GM12865 (cell line): ENCODE measurements around the gene PROCA1.

ENCODE experiments used
- DNase-seq: peaks from one replicate; pipeline ENCODE4 v3.0.0; 2010; ENCODE audit warnings: low read depth
- H3K4me3 ChIP-seq: 2 replicates; pipeline ENCODE4 v1.5.1; 2011; ENCODE audit warnings: mild to moderate bottlenecking, low read depth, low read length, control low read depth
- CTCF ChIP-seq: IDR thresholded peaks from 2 replicates; pipeline ENCODE4 v1.5.1; 2011; ENCODE audit warnings: low read length, control low read depth, low read depth, inconsistent platforms; ENCODE audit not compliant: insufficient read depth; ENCODE audit errors: missing control alignments

Gene PROCA1

GRCh38 chr17:28746611-28747050, 34.9 kb upstream of the PROCA1 start:
- no peak for TF ChIP-seq CTCF
- no peak for DNase-seq
- H3K4me3 ChIP-seq: peak overlapping the region; percentile 98

GRCh38 chr17:28745786-28746411, 34.2 kb upstream of the PROCA1 start:
- no peak for DNase-seq
- peak overlapping the region; percentile 98 for H3K4me3 ChIP-seq
- no peak for TF ChIP-seq CTCF

- peak; percentile 65 for DNase-seq
- H3K4me3 ChIP-seq: peak overlapping the region; percentile 98
These were observed 33.5 kb upstream of the PROCA1 start for GRCh38 chr17:28744972-28745785.

GRCh38 chr17:28744104-28744971, 32.6 kb upstream of the PROCA1 start:
- peak; percentile 81 for DNase-seq
- TF ChIP-seq CTCF: no peak
- H3K4me3 ChIP-seq: peak overlapping the region; percentile 98

More at GRCh38 chr17:28744972-28745785, 33.5 kb upstream of the PROCA1 start:
- no peak for TF ChIP-seq CTCF

- peak; percentile 92 for DNase-seq
- no peak for TF ChIP-seq CTCF
- H3K4me3 ChIP-seq: peak within 1 kb of the TSS; percentile 98
These were observed 31.8 kb upstream of the PROCA1 start, which contains the start of gene TRAF4 for GRCh38 chr17:28743243-28744103. TRAF4 (plus strand) TSS chr17:28744011; CDS start chr17:28744113, 102 bp downstream.
